Measurements from ENCODE around the gene MTCL1. TPM values are rescaled to one million over a fixed set of nuclear protein-coding genes. Genes with fewer than 3 reads are reported as not detected.

The MTCL1 gene
- polyA plus RNA-seq, 1 experiment = 29.8 TPM

DNA sequence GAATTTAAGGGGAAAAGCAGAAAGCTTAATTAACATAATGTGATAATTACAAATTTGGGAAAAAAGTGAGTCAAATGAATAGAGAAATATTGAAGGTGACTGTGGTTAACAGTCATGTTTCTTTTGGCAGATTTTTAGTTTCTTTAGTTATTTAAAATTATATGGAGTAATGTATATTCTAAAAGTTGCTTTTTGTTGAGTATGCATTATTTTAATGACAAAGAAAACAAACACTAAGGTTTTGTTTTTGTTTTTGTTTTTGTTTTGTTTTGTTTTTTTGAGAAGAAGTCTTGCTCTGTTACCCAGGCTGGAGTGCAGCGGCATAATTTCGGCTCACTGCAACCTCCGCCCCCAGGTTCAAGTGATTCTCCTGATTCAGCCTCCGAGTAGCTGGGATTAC, 30.3 kb upstream of the MTCL1 start:
- ChIA-PET POLR2A (no interaction called here), CTCF (no interaction called here)
- no peaks in the 10 kb centered on the region for H3K36me3 ChIP-seq (ENCODE audit: control insufficient read depth, insufficient read depth, low read length)
- no peak overlapping the region for H3K4me3 ChIP-seq (ENCODE audit: low read depth, low read length)
- H3K27me3 ChIP-seq (ENCODE audit: control insufficient read depth, insufficient read depth, low read length) = no peaks in the 10 kb centered on the region
- no peak for DNase-seq (ENCODE audit: low read depth)
- TF ChIP-seq, protein P1, sequence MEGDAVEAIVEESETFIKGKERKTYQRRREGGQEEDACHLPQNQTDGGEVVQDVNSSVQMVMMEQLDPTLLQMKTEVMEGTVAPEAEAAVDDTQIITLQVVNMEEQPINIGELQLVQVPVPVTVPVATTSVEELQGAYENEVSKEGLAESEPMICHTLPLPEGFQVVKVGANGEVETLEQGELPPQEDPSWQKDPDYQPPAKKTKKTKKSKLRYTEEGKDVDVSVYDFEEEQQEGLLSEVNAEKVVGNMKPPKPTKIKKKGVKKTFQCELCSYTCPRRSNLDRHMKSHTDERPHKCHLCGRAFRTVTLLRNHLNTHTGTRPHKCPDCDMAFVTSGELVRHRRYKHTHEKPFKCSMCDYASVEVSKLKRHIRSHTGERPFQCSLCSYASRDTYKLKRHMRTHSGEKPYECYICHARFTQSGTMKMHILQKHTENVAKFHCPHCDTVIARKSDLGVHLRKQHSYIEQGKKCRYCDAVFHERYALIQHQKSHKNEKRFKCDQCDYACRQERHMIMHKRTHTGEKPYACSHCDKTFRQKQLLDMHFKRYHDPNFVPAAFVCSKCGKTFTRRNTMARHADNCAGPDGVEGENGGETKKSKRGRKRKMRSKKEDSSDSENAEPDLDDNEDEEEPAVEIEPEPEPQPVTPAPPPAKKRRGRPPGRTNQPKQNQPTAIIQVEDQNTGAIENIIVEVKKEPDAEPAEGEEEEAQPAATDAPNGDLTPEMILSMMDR (IDR thresholded peaks at IDR 0.05; ENCODE audit: insufficient read depth, low read depth, low read length) = no peak

DNA sequence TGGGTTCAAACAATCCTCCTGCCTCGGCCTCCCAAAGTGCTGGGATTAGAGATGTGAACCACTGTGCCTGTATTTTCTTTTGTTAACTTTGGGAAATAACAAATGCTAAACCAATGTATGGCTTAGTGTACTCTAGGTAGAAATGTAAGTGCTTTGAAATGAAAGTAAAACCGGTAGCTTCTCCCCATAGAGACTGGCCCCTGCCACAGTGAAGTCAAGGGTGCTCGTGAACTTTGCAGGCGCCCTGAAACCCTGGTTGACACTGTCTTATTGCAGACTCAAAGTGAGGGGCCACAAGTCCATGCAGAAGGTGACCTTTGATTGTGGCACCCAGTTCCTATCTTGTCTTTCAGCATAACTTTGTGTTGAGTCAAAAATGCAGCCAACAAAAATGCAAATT, 24.2 kb upstream of the MTCL1 start:
- POLR2A ChIA-PET = no interaction called here
- H3K36me3 ChIP-seq (ENCODE audit: control insufficient read depth, insufficient read depth, low read length) = no peaks in the 10 kb centered on the region

DNA sequence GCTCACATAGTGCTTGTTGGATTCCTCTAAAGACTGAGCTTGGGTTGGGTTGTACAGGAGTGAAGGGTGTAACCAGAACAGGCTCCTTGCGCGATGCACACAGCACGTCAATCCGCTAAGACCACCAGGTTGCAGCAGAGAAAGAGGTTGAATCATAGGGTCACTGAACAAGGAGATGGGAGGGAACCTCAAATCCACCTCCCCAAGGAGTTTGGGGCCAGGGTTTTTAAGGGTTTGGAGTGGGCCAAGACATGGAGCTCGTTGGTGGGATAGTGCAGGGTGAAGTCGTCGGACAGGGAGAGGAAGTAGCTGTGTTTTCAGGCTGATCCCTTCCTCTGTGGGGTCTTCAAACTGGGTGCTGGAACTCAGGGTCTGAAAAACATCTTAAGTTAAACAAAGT, 20.8 kb upstream of the MTCL1 start:
- DNase-seq (ENCODE audit: low read depth) = no peak
- TF ChIP-seq, protein P1 (IDR thresholded peaks at IDR 0.05; ENCODE audit: insufficient read depth, low read depth, low read length) = no peak
- H3K36me3 ChIP-seq (ENCODE audit: control insufficient read depth, insufficient read depth, low read length) = no peaks in the 10 kb centered on the region
- H3K27me3 ChIP-seq (ENCODE audit: control insufficient read depth, insufficient read depth, low read length) = no peaks in the 10 kb centered on the region; the same call in 1 of the 2 replicates
- CTCF ChIA-PET = no interaction called here
- H3K4me3 ChIP-seq (ENCODE audit: low read depth, low read length) = no peak overlapping the region
- POLR2A ChIA-PET = no interaction called here

More for the DNA sequence above, 24.2 kb upstream of the MTCL1 start:
- no peak for DNase-seq (ENCODE audit: low read depth)
- Histone ChIP-seq H3K4me3 (ENCODE audit: low read depth, low read length) (no peak overlapping the region), H3K27me3 (ENCODE audit: control insufficient read depth, insufficient read depth, low read length) (no peaks in the 10 kb centered on the region)
- CTCF ChIA-PET = interaction anchor here (0.8 to 2.6 kb wide), 4 partner anchors 9 to 15 kb away, joined by 3 to 8 read pairs (median 6); no protein-coding TSS in a partner anchor
- TF ChIP-seq, protein P1 (IDR thresholded peaks at IDR 0.05; ENCODE audit: insufficient read depth, low read depth, low read length) = no peak

DNA sequence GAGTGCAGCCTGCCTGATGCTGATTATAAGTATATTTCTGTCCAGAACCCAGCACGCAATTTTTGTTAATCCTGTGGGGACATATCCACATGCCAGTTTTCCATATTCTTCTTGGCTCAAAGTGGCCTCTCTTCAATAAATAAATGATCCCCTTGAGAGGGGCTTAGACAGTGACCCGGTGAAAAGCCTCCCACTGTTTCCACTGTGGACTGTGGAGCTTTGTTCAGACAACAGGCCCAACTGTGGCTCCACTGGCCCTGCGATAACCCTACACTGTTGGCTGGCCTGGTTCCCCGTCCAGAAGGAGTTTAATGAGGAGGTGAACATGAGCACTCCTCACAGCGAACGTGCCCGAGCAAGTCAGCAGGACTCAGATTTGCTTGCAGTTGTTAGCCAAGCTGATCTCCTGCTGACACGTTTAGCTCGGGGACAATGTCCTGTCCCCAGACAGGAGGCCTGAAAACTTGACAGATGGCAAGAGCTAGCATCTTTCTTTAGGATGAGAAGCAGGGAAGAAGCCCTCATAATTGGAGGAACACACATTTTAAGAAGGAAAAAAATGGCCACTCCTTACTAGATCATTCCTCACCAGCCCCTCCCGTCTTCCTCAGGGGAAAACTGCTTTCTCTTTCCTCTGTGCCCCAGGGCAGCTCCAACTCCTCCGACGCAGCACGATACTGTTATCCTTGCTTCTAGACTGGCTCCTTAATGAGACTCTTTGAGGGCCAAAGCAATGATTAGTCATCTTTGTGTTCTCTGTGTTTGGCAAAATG, 20.0 kb upstream of the MTCL1 start:
- ChIA-PET POLR2A (no interaction called here), CTCF (interaction anchor here (0.8 to 1.1 kb wide), 2 partner anchors 11 to 115 kb away, joined by 3 to 4 read pairs; no protein-coding TSS in a partner anchor)
- H3K4me3 ChIP-seq (ENCODE audit: low read depth, low read length) = no peak overlapping the region
- H3K27me3 ChIP-seq (ENCODE audit: control insufficient read depth, insufficient read depth, low read length) = no peaks in the 10 kb centered on the region; the same call in 1 of the 2 replicates
- H3K36me3 ChIP-seq (ENCODE audit: control insufficient read depth, insufficient read depth, low read length) = no peaks in the 10 kb centered on the region
- TF ChIP-seq, protein P1 (IDR thresholded peaks at IDR 0.05; ENCODE audit: insufficient read depth, low read depth, low read length) = no peak
- no peak for DNase-seq (ENCODE audit: low read depth)

DNA sequence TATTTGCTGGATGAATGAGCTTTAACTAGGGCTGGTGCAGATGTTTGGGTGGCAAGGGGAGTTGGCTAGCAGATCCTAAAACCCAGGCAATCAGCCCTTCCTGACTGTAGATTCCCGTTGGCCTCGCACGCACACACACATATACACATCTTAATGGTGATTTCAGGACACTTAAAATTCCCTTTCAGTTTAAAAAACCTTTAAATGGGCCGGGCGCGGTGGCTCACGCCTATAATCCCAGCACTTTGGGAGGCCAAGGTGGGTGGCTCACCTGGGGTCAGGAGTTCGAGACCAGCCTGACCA, 19.5 kb upstream of the MTCL1 start:
- DNase-seq (ENCODE audit: low read depth) = no peak
- H3K4me3 ChIP-seq (ENCODE audit: low read depth, low read length) = no peak overlapping the region
- no peaks in the 10 kb centered on the region for H3K36me3 ChIP-seq (ENCODE audit: control insufficient read depth, insufficient read depth, low read length)
- POLR2A ChIA-PET = no interaction called here
- TF ChIP-seq, protein P1 (IDR thresholded peaks at IDR 0.05; ENCODE audit: insufficient read depth, low read depth, low read length) = no peak
- no peaks in the 10 kb centered on the region; the same call in 1 of the 2 replicates for H3K27me3 ChIP-seq (ENCODE audit: control insufficient read depth, insufficient read depth, low read length)
- CTCF ChIA-PET = interaction anchor here (0.8 to 1.1 kb wide), 2 partner anchors 10 to 115 kb away, joined by 3 to 4 read pairs; no protein-coding TSS in a partner anchor

Measured in BJ (cell line).